Peyer's patch (tissue), 4 donors: ENCODE results near the gene KCNC2.

Experiments
- CTCF ChIP-seq, 6 experiments: fragments of 450-650 bp in 4 of 6; fragments of 200-600 bp in 2 of 6; sonication (generic) in 1 of 6; IDR thresholded peaks; one replicate each; pipeline ENCODE4 v1.5.1; 2017 to 2019; ENCODE audit warnings: antibody characterized with exemption in 6 of 6, mild to moderate bottlenecking in 3 of 6, moderate library complexity in 1 of 6
- POLR2A ChIP-seq, 2 donors: fragments of 450-650 bp; IDR thresholded peaks; one replicate each; pipeline ENCODE4 v1.5.1; 2017; ENCODE audit warnings: antibody characterized with exemption in 2 of 2, mild to moderate bottlenecking in 2 of 2, moderate library complexity in 2 of 2

- TF ChIP-seq CTCF (IDR thresholded peaks at IDR 0.05), result no peak
- no peak for TF ChIP-seq POLR2A (IDR thresholded peaks at IDR 0.05)
Observed at GRCh38 chr12:75041472-75041871, 168.2 kb downstream of the KCNC2 start.
